ENCODE measurements around the gene GALE. TPM values are rescaled to one million over a fixed set of nuclear protein-coding genes. Genes with fewer than 3 reads are reported as not detected.
A peak's percentile ranks its signal among the peaks of the same experiment; 100 is the strongest.
"Not testable (repeated sequence)": the region's sequence is repeated elsewhere in the genome, so short reads cannot be mapped to it uniquely, and the experiment has no call there.

The GALE gene
- total RNA-seq, 1 donor: 4.4 TPM

DNA sequence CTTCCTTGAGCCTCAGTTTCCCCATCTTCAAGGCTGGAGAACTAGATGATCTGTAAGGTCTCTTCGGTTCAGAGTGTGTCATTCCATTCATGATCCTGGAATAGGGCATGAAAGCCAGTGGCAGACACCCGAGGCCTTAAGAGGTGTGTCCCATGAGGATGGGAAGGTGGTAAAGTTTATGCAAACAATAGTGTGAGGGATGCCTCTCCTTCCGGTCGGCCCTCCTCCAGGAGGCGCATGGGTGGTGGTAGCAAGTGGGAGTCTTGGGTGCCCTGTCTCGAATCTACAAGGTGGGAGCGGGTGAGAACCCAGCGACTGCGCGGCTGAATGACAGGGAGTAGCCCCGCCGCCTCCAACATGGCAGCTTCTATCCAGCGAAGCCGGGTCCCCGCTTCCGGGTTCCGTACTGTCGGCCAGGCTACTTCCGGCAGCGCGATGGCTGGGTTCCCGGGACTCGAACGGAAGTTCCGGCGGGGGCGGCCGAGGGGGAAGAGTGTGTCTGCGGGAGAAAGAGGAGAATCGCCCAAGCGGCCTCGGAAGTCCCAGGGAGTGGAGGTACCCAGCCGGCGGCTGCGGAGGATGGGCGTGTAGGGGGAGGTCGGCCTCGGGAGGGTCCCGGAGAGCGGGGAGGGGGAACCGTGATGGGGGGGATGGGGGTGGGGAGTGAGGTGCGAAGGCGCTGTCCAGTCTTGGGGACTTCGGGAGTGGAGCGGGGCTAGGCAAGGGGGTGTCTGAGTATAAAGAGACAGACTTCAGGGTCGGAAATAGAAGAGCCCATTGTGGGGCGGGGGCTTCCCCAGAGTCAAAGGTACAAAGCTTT lies 9.6 kb downstream of the GALE start, which contains the start of gene LYPLA2:
LYPLA2 (plus strand) TSS at position 450 of the 820 bp plus-strand sequence. CDS start 1,538 bp downstream, outside the sequence.
- peaks cover 23% of the 10 kb centered on the region for H3K4me1 ChIP-seq (ENCODE audit: insufficient read depth, low read length)
- peak within 1 kb of the TSS; percentile 71 for H3K4me3 ChIP-seq (ENCODE audit: low read length)
- no peaks in the 10 kb centered on the region for H3K27me3 ChIP-seq (ENCODE audit: insufficient read depth, low read length)

DNA sequence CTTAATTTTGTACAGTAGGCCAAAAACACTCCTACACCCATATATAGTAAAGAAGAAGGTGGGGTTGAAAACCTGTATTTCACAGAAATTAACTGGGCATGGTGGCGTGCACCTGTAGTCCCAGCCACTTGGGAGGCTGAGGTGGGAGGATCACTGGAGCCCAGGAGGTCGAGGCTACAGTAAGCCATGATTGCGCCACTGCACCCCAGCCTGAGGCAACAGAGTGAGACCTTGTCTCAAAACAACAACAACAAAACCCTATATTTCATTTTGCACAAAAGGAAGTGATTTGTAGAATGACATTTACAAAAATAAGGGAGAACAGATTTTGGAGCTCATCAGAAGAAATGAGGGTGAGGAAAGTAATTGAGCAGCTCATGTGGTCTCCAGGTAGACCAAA lies 11.9 kb downstream of the GALE start:
- H3K4me1 ChIP-seq (ENCODE audit: insufficient read depth, low read length): peaks cover 23% of the 10 kb centered on the region
- no peaks in the 10 kb centered on the region for H3K27me3 ChIP-seq (ENCODE audit: insufficient read depth, low read length)
- H3K4me3 ChIP-seq (ENCODE audit: low read length): no peak overlapping the region
- no peaks in the 10 kb centered on the region for H3K9me3 ChIP-seq (ENCODE audit: low read depth, low read length)

More for the DNA sequence above, 9.6 kb downstream of the GALE start, which contains the start of gene LYPLA2:
- H3K9me3 ChIP-seq (ENCODE audit: low read depth, low read length): no peaks in the 10 kb centered on the region

DNA sequence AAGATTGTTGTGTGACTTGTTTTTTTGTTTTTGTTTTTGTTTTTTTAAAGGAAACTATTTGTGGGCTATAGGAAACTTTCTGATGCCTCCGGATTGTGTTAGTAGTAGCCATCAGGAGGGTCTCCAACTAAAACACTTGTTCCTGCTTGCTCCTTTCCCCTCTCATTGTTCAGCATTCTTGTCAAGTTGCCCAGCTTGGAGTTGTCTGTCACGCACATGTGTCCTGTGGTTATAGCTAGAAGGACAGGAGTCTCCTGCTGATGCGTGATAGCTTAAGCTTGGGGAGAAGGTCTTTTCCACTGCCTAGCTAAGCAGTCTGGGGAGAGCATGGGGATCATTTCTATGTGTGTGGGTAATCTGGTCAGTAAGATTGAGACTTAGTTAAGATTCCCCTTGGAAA lies 12.9 kb downstream of the GALE start:
- no peak overlapping the region for H3K4me3 ChIP-seq (ENCODE audit: low read length)
- no peaks in the 10 kb centered on the region for H3K27me3 ChIP-seq (ENCODE audit: insufficient read depth, low read length)
- no peaks in the 10 kb centered on the region for H3K9me3 ChIP-seq (ENCODE audit: low read depth, low read length)
- H3K4me1 ChIP-seq (ENCODE audit: insufficient read depth, low read length): peaks cover 20% of the 10 kb centered on the region

DNA sequence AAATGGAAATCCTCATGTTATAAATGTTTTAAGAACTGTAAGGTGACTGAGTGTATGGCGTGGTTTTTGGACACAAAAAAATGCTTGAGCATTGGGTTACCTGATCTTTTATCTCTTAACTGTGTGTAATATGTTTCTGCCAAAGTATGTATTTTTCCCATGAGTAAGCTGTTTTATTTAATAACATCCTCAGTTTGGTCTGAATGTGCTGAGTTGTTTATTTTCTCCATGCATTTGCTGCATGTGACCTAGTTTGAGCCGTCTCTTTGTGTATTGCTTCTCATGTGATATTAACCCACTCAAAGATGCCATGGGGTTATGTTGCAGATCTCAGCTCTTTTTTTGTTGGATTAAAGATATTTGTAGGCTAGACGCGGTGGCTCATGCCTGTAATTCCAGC lies 15.7 kb downstream of the GALE start:
- no peaks in the 10 kb centered on the region for H3K27me3 ChIP-seq (ENCODE audit: insufficient read depth, low read length)
- H3K4me1 ChIP-seq (ENCODE audit: insufficient read depth, low read length): peaks cover 5% of the 10 kb centered on the region
- H3K9me3 ChIP-seq (ENCODE audit: low read depth, low read length): no peaks in the 10 kb centered on the region
- no peak overlapping the region for H3K4me3 ChIP-seq (ENCODE audit: low read length)

DNA sequence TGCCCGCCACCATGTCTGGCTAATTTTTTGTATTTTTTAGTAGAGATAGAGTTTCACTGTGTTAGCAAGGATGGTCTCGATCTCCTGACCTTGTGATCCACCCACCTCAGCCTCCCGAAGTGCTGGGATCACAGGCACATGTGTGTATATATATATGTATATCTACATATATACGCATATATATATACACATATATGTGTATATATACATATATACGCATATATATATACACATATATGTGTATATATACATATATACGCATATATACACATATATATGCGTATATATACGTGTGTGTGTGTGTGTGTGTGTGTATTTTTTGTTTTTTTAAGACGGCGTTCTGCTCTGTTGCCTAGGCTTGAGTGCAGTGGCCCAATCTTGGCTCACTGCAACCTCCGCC lies 17.4 kb downstream of the GALE start:
- H3K9me3 ChIP-seq (ENCODE audit: low read depth, low read length); H3K4me3 ChIP-seq (ENCODE audit: low read length); H3K27me3 ChIP-seq (ENCODE audit: insufficient read depth, low read length): not testable (repeated sequence)
- H3K4me1 ChIP-seq (ENCODE audit: insufficient read depth, low read length): peaks cover 18% of the 10 kb centered on the region

DNA sequence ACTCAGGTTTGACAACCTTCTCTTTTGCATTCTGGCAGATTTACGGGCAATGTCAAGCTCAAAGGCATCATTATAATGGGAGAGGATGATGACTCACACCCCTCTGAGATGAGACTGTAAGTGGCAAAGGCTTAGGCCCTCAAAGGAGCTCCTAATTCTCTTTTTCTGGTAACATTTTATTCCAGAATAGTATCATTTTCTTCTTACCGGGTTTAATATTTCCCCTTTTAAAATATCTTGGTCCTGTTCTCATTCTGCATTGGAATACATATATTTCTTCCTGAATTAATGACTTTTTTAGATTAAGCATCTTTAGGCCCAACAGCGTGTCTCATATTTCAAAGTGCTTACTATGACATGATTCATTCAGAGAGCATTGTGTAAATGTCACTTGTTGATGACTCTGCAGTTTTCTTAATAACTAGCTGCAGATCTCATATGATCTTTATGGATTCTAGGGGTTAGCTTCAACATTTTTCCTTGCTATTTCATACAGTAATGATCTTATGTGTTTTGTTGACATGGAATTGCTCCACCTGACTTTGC lies 20.7 kb downstream of the GALE start:
- peaks cover 27% of the 10 kb centered on the region for H3K4me1 ChIP-seq (ENCODE audit: insufficient read depth, low read length)
- H3K4me3 ChIP-seq (ENCODE audit: low read length): no peak overlapping the region
- H3K9me3 ChIP-seq (ENCODE audit: low read depth, low read length): no peaks in the 10 kb centered on the region
- H3K27me3 ChIP-seq (ENCODE audit: insufficient read depth, low read length): no peaks in the 10 kb centered on the region

DNA sequence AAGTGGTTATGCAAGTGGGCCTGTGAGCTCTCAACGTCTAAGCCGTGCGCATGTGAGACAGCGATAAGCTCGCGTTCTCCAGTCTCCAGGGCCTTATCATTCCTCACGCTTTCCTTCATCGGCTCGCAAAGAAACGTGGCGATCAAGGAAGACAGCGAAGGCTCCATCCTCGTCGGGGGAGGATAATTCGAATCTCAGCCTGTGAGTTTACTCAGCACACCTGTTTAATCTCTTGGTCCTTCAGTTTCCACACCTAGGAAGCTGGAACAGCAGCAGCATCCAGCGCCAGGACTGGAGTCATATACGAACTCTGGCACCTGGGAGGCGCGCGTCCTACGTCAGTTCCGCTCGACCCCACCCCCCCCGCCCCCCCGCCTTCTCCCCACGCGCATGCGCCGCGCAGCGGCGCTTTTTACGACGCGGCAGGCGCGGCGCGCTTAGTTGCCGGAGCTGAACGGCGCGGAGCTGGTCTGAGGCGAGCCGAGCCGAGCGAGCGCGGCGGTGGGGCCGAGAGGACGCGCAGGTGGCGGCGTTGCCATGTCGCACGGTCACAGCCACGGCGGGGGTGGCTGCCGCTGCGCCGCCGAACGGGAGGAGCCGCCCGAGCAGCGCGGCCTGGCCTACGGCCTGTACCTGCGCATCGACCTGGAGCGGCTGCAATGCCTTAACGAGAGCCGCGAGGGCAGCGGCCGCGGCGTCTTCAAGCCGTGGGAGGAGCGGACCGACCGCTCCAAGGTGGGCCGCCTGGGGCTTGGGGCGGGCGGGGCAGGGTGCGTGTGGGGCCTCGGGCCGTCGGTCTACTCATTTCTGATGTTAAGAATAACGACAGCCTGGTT lies 22.4 kb downstream of the GALE start, which contains the start of gene PITHD1:
PITHD1 (plus strand) TSS at position 440 of the 836 bp plus-strand sequence; CDS start at position 538, 98 bp downstream.
- H3K4me3 ChIP-seq (ENCODE audit: low read length): peak within 1 kb of the TSS; percentile 95
- no peaks in the 10 kb centered on the region for H3K27me3 ChIP-seq (ENCODE audit: insufficient read depth, low read length)
- H3K9me3 ChIP-seq (ENCODE audit: low read depth, low read length): no peaks in the 10 kb centered on the region
- peaks cover 27% of the 10 kb centered on the region for H3K4me1 ChIP-seq (ENCODE audit: insufficient read depth, low read length)

DNA sequence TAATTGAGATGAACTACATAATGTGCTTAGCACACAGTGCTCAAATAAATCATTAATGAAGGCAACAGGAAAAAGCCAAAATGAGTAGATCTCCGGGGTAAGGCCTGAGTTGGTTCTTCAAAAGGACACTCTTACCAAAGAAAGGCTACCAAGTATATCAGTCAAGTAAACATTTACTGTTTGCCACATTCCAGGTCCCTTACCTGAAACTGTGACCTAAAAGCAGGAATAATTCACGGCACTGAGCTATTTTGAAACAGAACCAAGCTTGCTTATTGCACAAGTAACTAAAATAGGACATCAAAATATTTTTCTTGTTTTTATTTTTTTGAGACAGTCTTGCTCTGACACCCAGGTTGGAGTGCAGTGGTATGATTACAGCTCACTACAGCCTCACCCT lies 24.3 kb downstream of the GALE start:
- H3K4me1 ChIP-seq (ENCODE audit: insufficient read depth, low read length): peaks cover 32% of the 10 kb centered on the region
- H3K4me3 ChIP-seq (ENCODE audit: low read length): no peak overlapping the region
- no peaks in the 10 kb centered on the region for H3K9me3 ChIP-seq (ENCODE audit: low read depth, low read length)
- H3K27me3 ChIP-seq (ENCODE audit: insufficient read depth, low read length): no peaks in the 10 kb centered on the region

DNA sequence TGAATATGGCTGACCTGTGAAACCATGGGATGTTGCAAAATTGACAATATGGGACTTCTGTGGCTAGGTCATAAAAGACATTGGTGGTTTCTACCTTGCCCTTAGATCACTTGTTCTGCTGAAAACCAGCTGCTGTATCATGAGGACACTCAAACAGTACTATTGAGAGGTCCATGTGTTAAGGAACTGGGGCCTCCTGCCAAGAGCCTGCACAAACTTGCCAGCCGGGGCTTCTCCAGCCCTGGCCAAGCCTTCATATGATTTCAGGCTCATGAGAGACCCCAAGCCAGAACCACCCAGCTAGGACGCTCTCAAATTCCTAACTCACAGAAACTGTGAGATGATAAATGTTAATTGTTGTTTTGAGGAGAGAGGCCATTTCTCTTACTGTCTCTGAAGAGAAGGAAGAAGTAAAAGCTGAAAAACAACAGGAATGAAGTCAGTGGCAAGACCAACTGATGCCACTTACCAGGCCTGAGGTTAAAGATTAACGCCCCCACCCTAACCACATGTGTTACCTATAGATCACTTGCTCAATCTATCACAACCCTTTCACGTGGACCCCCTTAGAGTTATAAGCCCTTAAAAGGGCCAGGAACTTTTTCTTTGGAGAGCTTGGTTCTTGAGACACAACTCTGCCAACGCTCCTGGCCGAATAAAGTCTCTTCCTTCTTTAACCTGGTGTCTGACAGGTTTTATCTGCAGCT lies 26.2 kb downstream of the GALE start:
- H3K9me3 ChIP-seq (ENCODE audit: low read depth, low read length): no peaks in the 10 kb centered on the region
- no peaks in the 10 kb centered on the region for H3K27me3 ChIP-seq (ENCODE audit: insufficient read depth, low read length)
- H3K4me3 ChIP-seq (ENCODE audit: low read length): no peak overlapping the region
- peaks cover 22% of the 10 kb centered on the region for H3K4me1 ChIP-seq (ENCODE audit: insufficient read depth, low read length)

DNA sequence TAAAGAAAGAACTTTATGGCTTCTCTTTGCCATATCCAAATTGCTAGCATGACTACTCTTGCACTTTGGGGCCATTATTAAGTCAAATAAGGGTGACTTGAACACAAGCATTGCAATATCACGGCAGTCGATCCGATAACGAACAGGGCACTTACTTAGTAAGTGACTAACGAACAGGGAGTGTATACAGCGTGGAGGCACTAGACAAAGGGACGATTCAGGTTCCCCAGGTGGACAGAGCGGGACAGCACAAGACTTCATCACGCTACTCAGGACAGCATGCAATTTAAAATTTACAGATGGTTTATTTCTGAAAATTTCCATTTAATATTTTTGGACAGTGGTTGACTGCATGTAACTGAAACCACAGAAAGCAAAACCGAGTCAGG lies 27.7 kb downstream of the GALE start:
- H3K27me3 ChIP-seq (ENCODE audit: insufficient read depth, low read length): no peaks in the 10 kb centered on the region
- no peaks in the 10 kb centered on the region for H3K9me3 ChIP-seq (ENCODE audit: low read depth, low read length)
- peaks cover 14% of the 10 kb centered on the region for H3K4me1 ChIP-seq (ENCODE audit: insufficient read depth, low read length)
- no peak overlapping the region for H3K4me3 ChIP-seq (ENCODE audit: low read length)

DNA sequence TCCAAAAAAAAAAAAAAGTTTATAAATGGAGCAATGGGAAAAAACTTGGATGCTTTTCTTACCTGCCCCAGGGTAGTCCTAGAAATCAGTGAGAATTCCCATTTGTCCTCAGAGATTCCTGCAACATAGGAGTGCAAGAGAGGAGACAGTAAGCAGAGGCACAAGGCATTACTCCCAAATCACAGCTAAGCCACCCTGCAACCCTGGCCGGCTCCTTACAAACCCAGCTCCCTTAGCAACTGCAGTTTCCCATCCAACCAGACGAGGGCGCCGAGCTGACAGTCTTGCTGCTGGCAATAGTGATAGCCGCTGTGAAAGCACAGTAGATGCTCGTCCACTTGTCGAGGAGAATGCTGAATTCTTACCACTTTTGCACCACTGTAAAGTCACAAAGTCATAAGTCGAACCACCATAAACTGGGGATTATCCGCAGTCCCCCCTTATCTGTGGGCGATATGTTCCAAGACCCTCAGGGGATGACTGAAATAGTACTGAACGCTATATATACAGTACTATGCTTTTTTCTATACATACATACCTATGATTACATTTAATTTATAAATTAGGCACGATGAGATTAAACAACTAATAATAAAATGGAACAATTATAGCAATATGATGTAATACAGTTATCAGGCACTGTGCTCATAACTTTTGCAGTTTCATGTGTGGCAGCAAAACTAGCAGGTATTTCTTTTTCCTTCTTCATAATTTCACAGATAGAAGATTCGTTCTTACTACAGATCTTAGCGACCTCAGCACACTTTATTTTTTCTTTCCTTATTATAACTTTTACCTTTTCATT lies 28.3 kb downstream of the GALE start:
- H3K4me1 ChIP-seq (ENCODE audit: insufficient read depth, low read length): peaks cover 8% of the 10 kb centered on the region
- no peaks in the 10 kb centered on the region for H3K9me3 ChIP-seq (ENCODE audit: low read depth, low read length)
- no peak overlapping the region for H3K4me3 ChIP-seq (ENCODE audit: low read length)
- no peaks in the 10 kb centered on the region for H3K27me3 ChIP-seq (ENCODE audit: insufficient read depth, low read length)

DNA sequence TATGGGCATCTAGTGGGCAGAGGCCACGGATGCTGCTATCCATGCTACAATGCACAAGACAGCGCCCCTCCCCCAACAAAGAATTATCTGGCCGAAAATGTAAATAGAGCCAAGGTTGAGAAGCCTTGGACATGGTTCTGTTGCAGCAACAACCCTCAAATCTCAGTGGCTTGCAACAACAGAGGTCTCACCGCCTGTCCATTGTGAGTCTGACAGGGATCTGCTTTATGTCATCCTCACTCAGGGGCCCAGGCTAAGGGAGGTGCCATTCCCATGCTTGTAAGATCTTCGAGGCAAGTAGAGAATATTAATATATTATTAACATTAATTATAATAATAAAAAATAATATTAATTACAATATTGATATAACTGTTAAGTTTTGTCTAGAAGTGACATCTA lies 31.8 kb downstream of the GALE start:
- Histone ChIP-seq H3K4me1 (ENCODE audit: insufficient read depth, low read length) (peaks cover 5% of the 10 kb centered on the region), H3K4me3 (ENCODE audit: low read length) (no peak overlapping the region), H3K9me3 (ENCODE audit: low read depth, low read length) (no peaks in the 10 kb centered on the region), H3K27me3 (ENCODE audit: insufficient read depth, low read length) (no peaks in the 10 kb centered on the region)

DNA sequence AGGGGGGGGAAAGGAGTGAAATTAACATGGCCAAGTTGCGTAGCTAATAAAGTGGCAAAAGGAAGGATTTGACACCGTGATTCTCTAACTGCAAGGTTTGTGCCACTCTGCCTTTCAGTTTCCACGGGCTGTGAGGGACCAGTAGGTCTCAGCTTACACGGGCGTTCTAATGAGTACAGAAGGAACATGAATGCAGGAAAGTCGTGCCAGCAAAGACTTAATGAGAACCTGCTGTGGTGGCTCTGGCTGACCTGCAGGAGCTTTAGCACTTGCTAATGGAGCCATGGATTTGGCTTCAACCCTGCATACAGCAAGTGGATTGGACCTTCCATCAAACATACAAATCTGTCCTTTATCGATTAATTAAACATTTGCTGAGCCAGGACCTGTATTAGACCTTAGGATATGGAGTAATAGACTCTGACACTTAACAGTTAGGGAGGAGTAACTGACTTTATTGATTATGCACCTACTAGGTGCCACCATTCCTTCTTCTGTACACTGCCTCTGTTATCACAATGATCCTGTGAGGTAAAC lies 37.4 kb downstream of the GALE start:
- no peak overlapping the region for H3K4me3 ChIP-seq (ENCODE audit: low read length)
- H3K9me3 ChIP-seq (ENCODE audit: low read depth, low read length): no peaks in the 10 kb centered on the region
- H3K27me3 ChIP-seq (ENCODE audit: insufficient read depth, low read length): no peaks in the 10 kb centered on the region
- no peaks in the 10 kb centered on the region for H3K4me1 ChIP-seq (ENCODE audit: insufficient read depth, low read length)

DNA sequence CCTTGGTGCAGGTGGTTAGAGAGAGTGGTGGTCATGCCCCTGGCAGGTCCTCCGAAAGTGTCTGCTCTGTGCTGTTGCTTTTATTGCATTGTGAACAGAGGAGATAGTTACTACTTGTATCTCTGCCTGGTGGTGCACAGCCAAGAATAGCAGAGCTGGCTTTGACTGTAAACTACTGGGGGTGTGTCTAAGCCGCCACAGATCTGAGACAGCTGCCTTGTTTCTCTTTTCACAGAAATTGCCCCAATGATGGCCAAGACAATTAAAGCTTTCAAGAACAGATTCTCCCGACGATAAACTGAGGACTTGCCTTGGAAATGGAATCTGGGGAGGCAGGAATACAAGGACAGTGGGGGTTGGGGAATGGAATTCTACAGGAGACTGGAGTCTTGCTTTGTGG lies 41.3 kb downstream of the GALE start:
- Histone ChIP-seq H3K4me3 (ENCODE audit: low read length) (no peak overlapping the region), H3K4me1 (ENCODE audit: insufficient read depth, low read length) (no peaks in the 10 kb centered on the region), H3K9me3 (ENCODE audit: low read depth, low read length) (no peaks in the 10 kb centered on the region), H3K27me3 (ENCODE audit: insufficient read depth, low read length) (no peaks in the 10 kb centered on the region)

All from mononuclear cell (primary cell).